ENCODE data around the gene PTGIS. TPM values are rescaled to one million over a fixed set of nuclear protein-coding genes. Genes with fewer than 3 reads are reported as not detected.

The PTGIS gene
- total and polyA plus RNA-seq, 2 of the 4 experiments (the other 2 are of a cell fraction) = 1.6 to 2.6 TPM

DNA sequence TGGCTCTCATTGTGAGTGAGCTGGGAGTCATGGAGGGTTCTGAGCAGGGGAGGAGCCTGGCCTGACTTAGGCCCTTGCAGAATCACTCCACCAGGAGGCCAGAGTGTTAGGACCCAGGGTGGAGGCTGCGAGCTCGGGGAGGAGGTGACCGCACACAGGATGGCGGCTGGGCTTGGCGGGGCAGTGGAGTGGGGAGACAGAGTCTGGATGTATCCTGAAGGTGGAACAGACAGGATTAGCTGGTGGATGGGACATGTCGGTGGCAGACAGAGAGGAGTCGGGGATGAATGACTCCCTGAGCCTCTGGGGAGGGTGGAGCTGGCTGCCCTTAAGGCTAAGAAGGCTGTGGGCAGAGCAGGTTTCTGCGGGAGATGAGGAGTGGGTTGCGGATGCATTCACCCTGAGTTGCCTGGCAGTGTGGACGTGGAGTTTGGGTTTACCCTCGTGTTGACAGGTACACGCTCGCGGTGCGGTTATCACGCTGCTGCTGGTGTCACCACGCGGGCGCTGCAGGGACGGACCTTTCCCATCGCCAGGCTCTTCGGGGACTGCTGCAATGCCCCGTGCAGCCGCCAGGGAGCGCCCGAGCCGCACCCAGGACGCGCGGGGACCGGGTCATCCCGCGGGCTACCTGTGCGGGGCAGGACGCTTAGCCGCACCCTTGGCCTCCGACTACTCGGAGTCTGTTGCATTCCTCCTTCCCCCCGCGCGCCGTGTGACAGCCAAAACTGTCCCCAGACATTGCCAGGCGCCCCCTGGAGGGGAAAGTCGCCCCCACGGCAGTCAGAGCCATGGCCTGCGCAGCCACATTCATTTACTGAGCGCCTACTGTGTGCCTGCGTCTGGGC is 43.0 kb upstream of the PTGIS start:
- no peak overlapping the region for H2BK20ac ChIP-seq (ENCODE audit: low read depth, low read length)
- peak overlapping the region; percentile 93 for H2AFZ ChIP-seq (replicated peaks; ENCODE audit: low read length, poor library complexity)
- no peak overlapping the region for H3K23ac ChIP-seq (ENCODE audit: low read depth, low read length)
- dilution Hi-C loops (cut with HindIII; ENCODE audit: low sequenced_read_pairs, unreplicated experiment) = no loop called here
- H4K91ac ChIP-seq (ENCODE audit: insufficient read depth, low read depth, low read length) = no peak overlapping the region; the same call in 1 of the 2 replicates
- no peaks in the 10 kb centered on the region for H3K79me1 ChIP-seq (ENCODE audit: low read depth in 1 of 2, low read length in 2 of 2)
- no peak overlapping the region for H3K4me3 ChIP-seq (ENCODE audit: insufficient read depth, low read depth, low read length)
- H3K14ac ChIP-seq (replicated peaks; ENCODE audit: low read depth, low read length) = 0 out of 2 replicates have a peak overlapping the region, but pooled peaks have one; percentile 25
- no peak overlapping the region for H2BK5ac ChIP-seq (ENCODE audit: low read depth, low read length, poor library complexity, severe bottlenecking)
- no peak overlapping the region for H4K5ac ChIP-seq (ENCODE audit: low read depth, low read length)
- H3K9me1 ChIP-seq (ENCODE audit: insufficient read depth, low read length) = no peaks in the 10 kb centered on the region
- no peak overlapping the region for H2BK15ac ChIP-seq (ENCODE audit: low read depth, low read length)
- no peak overlapping the region for H2BK120ac ChIP-seq (ENCODE audit: low read depth, low read length)
- H3K18ac ChIP-seq (ENCODE audit: low read depth, low read length) = no peak overlapping the region
- H3K56ac ChIP-seq (ENCODE audit: extremely low read depth, insufficient read depth, low read length) = no peak overlapping the region
- peak overlapping the region; percentile 11 for H2AK9ac ChIP-seq (replicated peaks; ENCODE audit: low read depth, low read length, poor library complexity)
- whole genome bisulfite sequencing, 2 experiments (ENCODE audit: extremely low coverage in 2 of 2, insufficient read length in 1 of 2) = 16% methylated on average over 23 of the region's 48 CpGs; no CpG with 5 or more reads in 1 of the 2 experiments
- H3K9me3 ChIP-seq (ENCODE audit: control insufficient read depth, insufficient read depth, low read length) = no peaks in the 10 kb centered on the region
- H3K9ac ChIP-seq (ENCODE audit: low read depth, low read length) = no peak overlapping the region; the same call in 1 of the 2 replicates
- H3K4me1 ChIP-seq (ENCODE audit: control insufficient read depth, insufficient read depth, low read length) = peaks cover 4% of the 10 kb centered on the region; the same call in 1 of the 2 replicates
- BruUV-seq (replicated peaks) = no TSS peak
- no peak overlapping the region for H3K27ac ChIP-seq (ENCODE audit: insufficient read depth, low read length)
- CTCF ChIA-PET = interaction anchor here (0.7 to 1.9 kb wide), 6 partner anchors 15 to 240 kb away, joined by 3 to 7 read pairs (median 5); no protein-coding TSS in a partner anchor
- H4K8ac ChIP-seq (ENCODE audit: low read depth in 2 of 2, low read length in 2 of 2) = no peak overlapping the region
- H3K4me2 ChIP-seq (ENCODE audit: low read depth, low read length) = peak overlapping the region; percentile 98
- H4K20me1 ChIP-seq (ENCODE audit: insufficient read depth, low read length) = no peaks in the 10 kb centered on the region
- ATAC-seq (ENCODE audit: low read depth) (peak; percentile 92), DNase-seq (no peak)
- POLR2A ChIA-PET (ENCODE audit: unreplicated experiment) = no interaction called here
- no peak overlapping the region for H3K4ac ChIP-seq (ENCODE audit: low read depth, low read length)
- peaks cover 6% of the 10 kb centered on the region; the same call in 1 of the 2 replicates for H3K27me3 ChIP-seq (ENCODE audit: control insufficient read depth, insufficient read depth, low read length)
- intact Hi-C loops (cut with micrococcal nuclease) = loop anchor here (1.0 to 10.0 kb wide), 5 partner anchors 210 to 464 kb away; no protein-coding TSS in a partner anchor
- in situ Hi-C loops (cut with MboI; ENCODE audit: low sequenced_read_pairs) = loop anchor here (5.0 to 25.0 kb wide), 2 partner anchors 236 to 476 kb away; no protein-coding TSS in a partner anchor
- H2AK5ac ChIP-seq (ENCODE audit: low read depth, low read length) = no peak overlapping the region
- no peaks in the 10 kb centered on the region for H3K36me3 ChIP-seq (ENCODE audit: control insufficient read depth, insufficient read depth, low read length)
- peak; percentile 95 for TF ChIP-seq RAD21 (IDR thresholded peaks at IDR 0.05; ENCODE audit: low read length)
- TF ChIP-seq RCOR1 (IDR thresholded peaks at IDR 0.05; ENCODE audit: insufficient replicate concordance, low read length) = no peak
- TF ChIP-seq CEBPB (IDR thresholded peaks at IDR 0.05; ENCODE audit: low read depth, low read length) = no peak
- no peak for TF ChIP-seq RFX5 (IDR thresholded peaks at IDR 0.05; ENCODE audit: low read depth, low read length)
- TF ChIP-seq POLR2A (IDR thresholded peaks at IDR 0.05; ENCODE audit: low read depth, low read length) = 0 out of 2 replicates have a peak, but pooled peaks have one; percentile 21
- TF ChIP-seq BHLHE40 (IDR thresholded peaks at IDR 0.05; ENCODE audit: low read depth, low read length) = no peak
- TF ChIP-seq MAZ (IDR thresholded peaks at IDR 0.05; ENCODE audit: borderline replicate concordance, low read depth, low read length) = no peak; the same call in 1 of the 2 replicates
- TF ChIP-seq MXI1 (IDR thresholded peaks at IDR 0.05; ENCODE audit: borderline replicate concordance, low read depth, low read length) = no peak
- TF ChIP-seq CHD1 (IDR thresholded peaks at IDR 0.05; ENCODE audit: low read depth, low read length) = no peak
- TF ChIP-seq FOS (IDR thresholded peaks at IDR 0.05; ENCODE audit: low read depth, low read length) = no peak
- TF ChIP-seq, protein P1, sequence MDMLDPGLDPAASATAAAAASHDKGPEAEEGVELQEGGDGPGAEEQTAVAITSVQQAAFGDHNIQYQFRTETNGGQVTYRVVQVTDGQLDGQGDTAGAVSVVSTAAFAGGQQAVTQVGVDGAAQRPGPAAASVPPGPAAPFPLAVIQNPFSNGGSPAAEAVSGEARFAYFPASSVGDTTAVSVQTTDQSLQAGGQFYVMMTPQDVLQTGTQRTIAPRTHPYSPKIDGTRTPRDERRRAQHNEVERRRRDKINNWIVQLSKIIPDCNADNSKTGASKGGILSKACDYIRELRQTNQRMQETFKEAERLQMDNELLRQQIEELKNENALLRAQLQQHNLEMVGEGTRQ (IDR thresholded peaks at IDR 0.05; ENCODE audit: low read depth, low read length) = no peak
- TF ChIP-seq NFE2L2 (IDR thresholded peaks at IDR 0.05; ENCODE audit: low read depth, low read length) = no peak
- no peak for TF ChIP-seq MAFK (IDR thresholded peaks at IDR 0.05; ENCODE audit: low read depth, low read length)
- TF ChIP-seq, protein P2, sequence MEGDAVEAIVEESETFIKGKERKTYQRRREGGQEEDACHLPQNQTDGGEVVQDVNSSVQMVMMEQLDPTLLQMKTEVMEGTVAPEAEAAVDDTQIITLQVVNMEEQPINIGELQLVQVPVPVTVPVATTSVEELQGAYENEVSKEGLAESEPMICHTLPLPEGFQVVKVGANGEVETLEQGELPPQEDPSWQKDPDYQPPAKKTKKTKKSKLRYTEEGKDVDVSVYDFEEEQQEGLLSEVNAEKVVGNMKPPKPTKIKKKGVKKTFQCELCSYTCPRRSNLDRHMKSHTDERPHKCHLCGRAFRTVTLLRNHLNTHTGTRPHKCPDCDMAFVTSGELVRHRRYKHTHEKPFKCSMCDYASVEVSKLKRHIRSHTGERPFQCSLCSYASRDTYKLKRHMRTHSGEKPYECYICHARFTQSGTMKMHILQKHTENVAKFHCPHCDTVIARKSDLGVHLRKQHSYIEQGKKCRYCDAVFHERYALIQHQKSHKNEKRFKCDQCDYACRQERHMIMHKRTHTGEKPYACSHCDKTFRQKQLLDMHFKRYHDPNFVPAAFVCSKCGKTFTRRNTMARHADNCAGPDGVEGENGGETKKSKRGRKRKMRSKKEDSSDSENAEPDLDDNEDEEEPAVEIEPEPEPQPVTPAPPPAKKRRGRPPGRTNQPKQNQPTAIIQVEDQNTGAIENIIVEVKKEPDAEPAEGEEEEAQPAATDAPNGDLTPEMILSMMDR (conservative IDR thresholded peaks at IDR 0.05; ENCODE audit: low read depth, low read length) = peak; percentile 98
